ENCODE measurements around the gene ASPG. TPM values are rescaled to one million over a fixed set of nuclear protein-coding genes. Genes with fewer than 3 reads are reported as not detected.

The ASPG gene
- total and polyA plus RNA-seq, 12 donors: 2.8 to 32.0 (median 13.2) TPM

DNA sequence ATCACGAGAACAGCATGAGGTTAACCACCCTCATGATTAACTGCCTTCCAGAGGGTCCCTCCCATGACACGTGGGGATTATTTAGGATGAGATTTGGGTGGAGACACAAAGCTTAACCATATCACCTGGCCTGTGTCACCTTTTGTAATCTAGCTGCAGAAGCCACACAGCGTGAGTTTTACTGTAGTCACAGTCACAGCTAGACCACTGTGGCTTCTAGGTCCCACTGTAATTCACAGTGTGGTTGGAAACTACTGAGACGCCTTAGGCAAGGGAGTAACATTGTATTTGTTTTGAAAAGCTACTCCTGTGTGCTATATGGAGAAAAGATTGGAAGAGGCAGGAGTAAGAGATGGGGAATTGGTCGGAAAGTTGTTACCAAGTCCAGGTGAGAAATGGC is 46.3 kb upstream of the ASPG start:
- Histone ChIP-seq H3K27ac (no peak overlapping the region), H3K27me3 (peaks cover 0 to 7% (median 0%) of the 10 kb centered on the region in 7 donors), H3K4me3 (no peak overlapping the region), H3K9me3 (no peaks in the 10 kb centered on the region), H3K36me3 (no peaks in the 10 kb centered on the region), H3K4me1 (peaks cover 0 to 7% (median 0%) of the 10 kb centered on the region in 9 donors)
- WGBS, 2 donors: 79 to 81% methylated on average over 5 of the region's 5 CpGs
- TF ChIP-seq, protein P1, sequence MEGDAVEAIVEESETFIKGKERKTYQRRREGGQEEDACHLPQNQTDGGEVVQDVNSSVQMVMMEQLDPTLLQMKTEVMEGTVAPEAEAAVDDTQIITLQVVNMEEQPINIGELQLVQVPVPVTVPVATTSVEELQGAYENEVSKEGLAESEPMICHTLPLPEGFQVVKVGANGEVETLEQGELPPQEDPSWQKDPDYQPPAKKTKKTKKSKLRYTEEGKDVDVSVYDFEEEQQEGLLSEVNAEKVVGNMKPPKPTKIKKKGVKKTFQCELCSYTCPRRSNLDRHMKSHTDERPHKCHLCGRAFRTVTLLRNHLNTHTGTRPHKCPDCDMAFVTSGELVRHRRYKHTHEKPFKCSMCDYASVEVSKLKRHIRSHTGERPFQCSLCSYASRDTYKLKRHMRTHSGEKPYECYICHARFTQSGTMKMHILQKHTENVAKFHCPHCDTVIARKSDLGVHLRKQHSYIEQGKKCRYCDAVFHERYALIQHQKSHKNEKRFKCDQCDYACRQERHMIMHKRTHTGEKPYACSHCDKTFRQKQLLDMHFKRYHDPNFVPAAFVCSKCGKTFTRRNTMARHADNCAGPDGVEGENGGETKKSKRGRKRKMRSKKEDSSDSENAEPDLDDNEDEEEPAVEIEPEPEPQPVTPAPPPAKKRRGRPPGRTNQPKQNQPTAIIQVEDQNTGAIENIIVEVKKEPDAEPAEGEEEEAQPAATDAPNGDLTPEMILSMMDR (IDR thresholded peaks at IDR 0.05): no peak
- DNase-seq (no peak), ATAC-seq (no peak)
- intact Hi-C loops (cut with DNase I): no loop called here

DNA sequence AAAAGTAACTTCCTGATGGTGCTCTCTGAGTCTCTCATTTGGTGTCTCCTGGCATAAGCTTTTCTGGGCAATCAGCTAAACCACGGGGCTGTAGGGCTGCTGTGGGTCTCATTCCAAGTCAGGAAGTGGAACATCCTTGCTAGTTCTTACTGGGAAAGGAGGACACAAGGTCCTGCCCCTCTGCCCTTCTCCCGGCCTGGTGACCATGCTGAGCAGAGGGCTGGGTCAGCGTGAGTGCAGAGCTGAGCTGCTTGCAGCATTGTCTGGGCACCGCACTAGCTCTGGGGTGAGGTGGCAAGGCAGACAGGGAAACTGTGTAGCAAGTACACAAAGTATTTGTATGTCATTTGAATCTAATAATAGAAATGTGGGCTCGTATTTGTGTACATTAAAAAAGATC is 45.0 kb upstream of the ASPG start:
- Histone ChIP-seq H3K27me3 (peaks cover 0 to 7% (median 0%) of the 10 kb centered on the region in 7 donors), H3K4me3 (no peak overlapping the region), H3K36me3 (no peaks in the 10 kb centered on the region), H3K9me3 (no peaks in the 10 kb centered on the region), H3K4me1 (peaks cover 0 to 7% (median 0%) of the 10 kb centered on the region in 9 donors), H3K27ac (no peak overlapping the region)
- intact Hi-C loops (cut with DNase I): no loop called here
- TF ChIP-seq, protein P1 (IDR thresholded peaks at IDR 0.05): no peak
- DNase-seq: no peak
- WGBS, 2 donors: 51 to 52% methylated on average over 5 of the region's 5 CpGs
- ATAC-seq: no peak

DNA sequence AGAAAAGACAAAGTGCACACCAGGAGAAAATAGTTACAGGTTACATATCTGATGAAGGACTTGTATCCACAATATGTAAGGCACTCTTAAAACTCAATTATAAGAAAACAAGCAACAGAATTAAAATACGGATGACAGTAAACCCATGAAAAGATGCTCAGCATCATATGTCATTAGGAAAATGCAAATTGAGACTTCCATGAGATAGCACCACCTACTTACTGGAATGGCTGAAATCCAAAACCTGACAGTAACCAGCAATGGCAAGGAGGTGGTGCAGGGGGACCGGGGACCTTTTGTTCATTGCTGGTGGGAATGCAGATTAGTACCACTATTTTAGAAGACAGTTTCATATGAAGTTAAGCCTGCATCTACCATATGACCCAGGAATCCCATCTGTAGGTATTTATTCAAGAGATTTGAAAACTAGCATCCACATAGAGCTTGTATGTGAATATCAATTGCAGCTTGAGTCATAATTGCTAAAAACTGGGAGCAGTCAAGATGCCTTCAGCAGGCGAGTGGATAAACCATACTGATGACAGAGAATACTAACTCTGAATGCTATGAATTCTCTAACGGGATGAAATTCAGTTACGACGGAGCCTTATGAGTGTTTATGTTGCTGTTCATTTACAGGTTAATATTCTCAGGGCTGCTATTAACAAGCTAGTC is 43.9 kb upstream of the ASPG start:
- ATAC-seq (no peak), DNase-seq (no peak)
- H3K27ac ChIP-seq: no peak overlapping the region
- no peaks in the 10 kb centered on the region for H3K36me3 ChIP-seq
- WGBS, 2 donors: 86 to 89% methylated on average over 6 of the region's 6 CpGs
- H3K27me3 ChIP-seq: peaks cover 0 to 7% (median 0%) of the 10 kb centered on the region in 7 donors
- TF ChIP-seq, protein P1 (IDR thresholded peaks at IDR 0.05): no peak
- no peaks in the 10 kb centered on the region for H3K9me3 ChIP-seq
- no peak overlapping the region for H3K4me3 ChIP-seq
- intact Hi-C loops (cut with DNase I): no loop called here
- H3K4me1 ChIP-seq: peaks cover 0 to 7% (median 0%) of the 10 kb centered on the region in 9 donors

DNA sequence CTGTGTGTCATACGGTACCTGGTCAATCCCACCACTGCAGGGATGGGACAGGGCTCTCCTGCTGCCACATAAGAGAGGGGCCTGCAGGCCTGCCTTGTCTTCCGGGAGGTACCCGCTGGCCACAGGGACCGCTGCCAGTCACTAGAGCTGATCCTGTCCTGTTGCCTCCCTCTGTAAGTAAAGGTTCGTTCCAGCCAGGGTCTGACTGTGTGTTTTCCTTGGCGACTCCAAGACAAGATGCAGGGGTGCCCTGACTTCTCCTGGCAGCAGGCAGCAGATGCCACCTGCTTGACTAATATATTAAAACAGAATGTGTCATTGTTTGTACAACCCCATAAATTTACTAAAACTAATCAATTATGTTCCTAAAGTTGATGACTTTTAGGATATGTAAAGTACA is 41.5 kb upstream of the ASPG start:
- ATAC-seq (no peak), DNase-seq (no peak)
- Histone ChIP-seq H3K27me3 (peaks cover 0 to 7% (median 0%) of the 10 kb centered on the region in 7 donors), H3K4me3 (no peak overlapping the region), H3K27ac (no peak overlapping the region), H3K36me3 (no peaks in the 10 kb centered on the region), H3K9me3 (no peaks in the 10 kb centered on the region), H3K4me1 (peaks cover 0 to 4% (median 0%) of the 10 kb centered on the region in 9 donors)
- intact Hi-C loops (cut with DNase I): no loop called here
- TF ChIP-seq, protein P1 (IDR thresholded peaks at IDR 0.05): no peak
- 93 to 94% methylated on average over 6 of the region's 6 CpGs for WGBS, 2 donors

Data from heart right ventricle (tissue), 16 donors.